Peyer's patch (tissue), 4 donors: ENCODE measurements around the gene FBH1.

ENCODE experiments used
- POLR2A ChIP-seq, 2 donors: fragments of 450-650 bp; IDR thresholded peaks; one replicate each; pipeline ENCODE4 v1.5.1; 2017; ENCODE audit warnings: antibody characterized with exemption in 2 of 2, mild to moderate bottlenecking in 2 of 2, moderate library complexity in 2 of 2
- TF ChIP-seq, protein P1 (sequence below), 6 experiments: fragments of 450-650 bp in 4 of 6; fragments of 200-600 bp in 2 of 6; sonication (generic) in 1 of 6; IDR thresholded peaks; one replicate each; pipeline ENCODE4 v1.5.1; 2017 to 2019; ENCODE audit warnings: antibody characterized with exemption in 6 of 6, mild to moderate bottlenecking in 3 of 6, moderate library complexity in 1 of 6

DNA sequence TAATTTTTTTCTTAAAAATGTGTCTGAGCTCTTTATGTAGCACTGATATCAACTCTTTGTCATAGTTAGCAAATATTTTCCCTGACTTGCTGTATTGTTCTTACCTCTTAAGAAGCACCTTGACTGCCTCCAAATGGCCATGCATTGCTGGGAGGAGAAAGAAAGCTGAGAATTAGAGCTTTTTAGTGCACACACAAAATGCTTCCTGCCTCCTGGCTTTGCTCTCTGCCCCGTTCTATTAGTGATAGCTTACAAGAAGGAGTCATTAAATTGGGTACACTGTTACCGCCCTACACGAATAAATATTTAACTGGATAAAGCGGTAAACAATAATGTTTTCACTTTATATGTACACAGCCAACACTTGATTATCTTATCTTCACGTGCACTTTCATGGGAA is 4.4 kb upstream of the FBH1 start:
- no peak for TF ChIP-seq POLR2A (IDR thresholded peaks at IDR 0.05)
- TF ChIP-seq, protein P1, sequence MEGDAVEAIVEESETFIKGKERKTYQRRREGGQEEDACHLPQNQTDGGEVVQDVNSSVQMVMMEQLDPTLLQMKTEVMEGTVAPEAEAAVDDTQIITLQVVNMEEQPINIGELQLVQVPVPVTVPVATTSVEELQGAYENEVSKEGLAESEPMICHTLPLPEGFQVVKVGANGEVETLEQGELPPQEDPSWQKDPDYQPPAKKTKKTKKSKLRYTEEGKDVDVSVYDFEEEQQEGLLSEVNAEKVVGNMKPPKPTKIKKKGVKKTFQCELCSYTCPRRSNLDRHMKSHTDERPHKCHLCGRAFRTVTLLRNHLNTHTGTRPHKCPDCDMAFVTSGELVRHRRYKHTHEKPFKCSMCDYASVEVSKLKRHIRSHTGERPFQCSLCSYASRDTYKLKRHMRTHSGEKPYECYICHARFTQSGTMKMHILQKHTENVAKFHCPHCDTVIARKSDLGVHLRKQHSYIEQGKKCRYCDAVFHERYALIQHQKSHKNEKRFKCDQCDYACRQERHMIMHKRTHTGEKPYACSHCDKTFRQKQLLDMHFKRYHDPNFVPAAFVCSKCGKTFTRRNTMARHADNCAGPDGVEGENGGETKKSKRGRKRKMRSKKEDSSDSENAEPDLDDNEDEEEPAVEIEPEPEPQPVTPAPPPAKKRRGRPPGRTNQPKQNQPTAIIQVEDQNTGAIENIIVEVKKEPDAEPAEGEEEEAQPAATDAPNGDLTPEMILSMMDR (IDR thresholded peaks at IDR 0.05) = no peak
